HG02588 (cell line): ENCODE measurements around the gene NLN.
"Not testable (repeated sequence)": the region's sequence is repeated elsewhere in the genome, so short reads cannot be mapped to it uniquely, and the experiment has no call there.

ENCODE experiments used
- ATAC-seq: cut with Tn5 transposase; IDR thresholded peaks from one replicate; pipeline ENCODE4 v1.9.1; 2021; ENCODE audit warnings: mild to moderate bottlenecking, moderate library complexity; ENCODE audit not compliant: unreplicated experiment

NLN gene

GRCh38 chr5:65769539-65769938, 47.5 kb downstream of the NLN start:
- no peak for ATAC-seq

DNA sequence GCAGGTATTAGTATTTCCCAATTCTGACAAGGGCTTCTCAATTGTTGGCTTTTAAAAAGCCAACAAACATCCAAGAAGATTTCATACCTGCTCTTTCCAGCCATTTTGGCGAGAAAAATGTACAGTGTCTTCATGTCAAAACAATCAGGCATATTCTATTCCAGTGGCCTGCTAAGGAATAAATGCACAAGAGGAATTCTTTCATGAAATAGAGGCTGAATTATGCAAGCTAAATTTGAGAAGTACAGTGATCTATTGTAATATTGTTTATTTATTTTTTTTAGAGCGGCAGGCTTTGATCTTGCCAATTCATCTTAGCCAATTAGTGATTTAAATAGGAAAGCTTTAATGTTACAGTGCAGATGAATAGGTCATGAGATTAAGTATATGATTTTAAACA, 49.3 kb downstream of the NLN start:
- no peak for ATAC-seq

DNA sequence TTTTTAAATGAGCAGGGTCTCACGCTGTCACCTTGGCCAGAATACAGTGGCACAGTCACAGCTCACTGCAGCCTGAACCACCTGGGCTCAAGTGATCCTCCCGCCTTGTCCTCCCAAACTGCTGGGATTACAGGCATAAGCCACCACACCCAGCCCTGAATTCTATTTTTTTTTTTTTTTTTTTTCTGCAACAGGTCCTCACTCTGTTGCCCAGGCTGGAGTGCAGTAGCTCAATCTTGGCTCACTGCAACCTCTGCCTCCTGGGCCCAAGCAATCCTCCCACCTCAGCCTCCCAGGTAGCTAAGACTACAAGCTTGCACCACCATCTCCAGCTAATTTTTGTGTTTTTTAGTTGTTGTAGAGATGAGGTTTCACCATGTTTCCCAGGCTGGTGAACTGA, 51.0 kb downstream of the NLN start:
- not testable (repeated sequence) for ATAC-seq

- ATAC-seq, result no peak
Observed at GRCh38 chr5:65774346-65774745, 52.3 kb downstream of the NLN start.

- ATAC-seq, result no peak
Observed at GRCh38 chr5:65775476-65775875, 53.5 kb downstream of the NLN start.

- no peak for ATAC-seq
Observed at GRCh38 chr5:65776441-65777141, 54.6 kb downstream of the NLN start.

DNA sequence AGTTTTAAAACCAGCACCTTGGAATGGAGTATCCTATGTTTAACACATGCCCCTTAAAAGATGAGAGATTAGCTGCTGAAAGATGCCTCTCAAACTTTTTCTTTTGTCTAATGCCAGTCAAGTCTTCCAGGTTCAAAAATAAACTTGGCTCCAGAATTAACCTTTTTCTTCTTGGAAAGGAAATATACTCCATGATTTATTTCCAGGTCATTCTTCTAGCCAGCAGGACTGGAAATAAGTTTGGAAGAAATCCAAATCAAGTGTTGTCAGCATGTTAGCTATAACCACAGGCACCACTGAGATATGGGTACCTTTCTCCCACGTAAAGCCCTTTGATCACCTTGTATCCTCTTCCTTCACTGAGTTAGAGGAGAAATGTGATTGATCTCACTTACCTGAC, 56.1 kb downstream of the NLN start:
- ATAC-seq, result no peak

DNA sequence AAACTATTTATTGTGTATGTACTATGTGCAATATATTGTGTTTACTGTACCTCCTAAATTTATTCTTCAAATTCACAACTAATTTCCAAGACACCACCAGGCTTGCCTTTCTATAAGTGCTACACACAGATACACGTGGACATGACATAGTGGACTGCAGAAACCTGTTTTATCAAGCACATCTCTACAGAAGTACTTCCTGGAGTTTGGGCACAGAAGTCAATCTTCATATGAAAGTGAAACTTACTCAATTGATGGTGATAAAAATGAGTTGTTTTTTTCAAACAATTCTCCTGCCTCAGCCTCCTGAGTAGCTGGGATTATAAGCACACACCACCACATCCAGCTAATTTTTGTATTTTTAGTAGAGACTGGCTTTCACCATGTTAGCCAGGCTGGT, 57.6 kb downstream of the NLN start:
- ATAC-seq, result peak; percentile 58

DNA sequence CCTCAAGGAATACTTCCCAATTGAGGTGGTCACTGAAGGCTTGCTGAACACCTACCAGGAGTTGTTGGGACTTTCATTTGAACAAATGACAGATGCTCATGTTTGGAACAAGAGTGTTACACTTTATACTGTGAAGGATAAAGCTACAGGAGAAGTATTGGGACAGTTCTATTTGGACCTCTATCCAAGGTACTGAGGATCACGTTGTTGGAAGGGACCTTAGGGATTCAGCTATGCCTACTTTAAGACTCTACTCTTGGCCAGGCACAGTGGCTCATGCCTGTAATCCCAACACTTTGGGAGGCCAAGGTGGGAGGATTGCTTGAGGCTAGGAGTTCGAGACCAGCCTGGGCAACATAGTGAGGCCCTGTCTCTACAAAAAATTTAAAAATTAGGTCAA, 66.3 kb downstream of the NLN start:
- ATAC-seq, result not testable (repeated sequence)

GRCh38 chr5:65790371-65791163, 68.6 kb downstream of the NLN start:
- no peak for ATAC-seq

- ATAC-seq, result no peak
Observed at GRCh38 chr5:65791712-65792673, 70.0 kb downstream of the NLN start.

DNA sequence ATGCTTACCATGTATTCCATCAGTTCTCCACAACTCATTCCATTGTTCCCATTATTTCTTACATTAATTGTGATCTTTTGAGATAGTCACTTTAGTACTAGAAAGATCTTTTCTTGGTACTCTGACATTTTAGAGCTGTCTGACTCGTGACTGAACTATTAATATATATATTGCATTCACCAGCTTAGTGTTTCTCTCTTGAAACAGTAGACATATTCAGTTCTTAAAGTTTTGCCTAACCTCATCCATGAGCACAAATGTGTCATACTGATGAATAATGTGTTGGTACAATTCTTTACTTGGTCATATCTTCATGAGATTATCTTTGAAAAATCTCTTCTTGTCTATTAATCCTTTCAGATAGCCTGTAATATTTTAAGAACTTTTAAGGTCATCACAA, 74.3 kb downstream of the NLN start:
- ATAC-seq, result no peak

- no peak for ATAC-seq
Observed at GRCh38 chr5:65796751-65797316, 74.8 kb downstream of the NLN start.

- no peak for ATAC-seq
Observed at GRCh38 chr5:65797481-65797880, 75.5 kb downstream of the NLN start.

- no peak for ATAC-seq
Observed at GRCh38 chr5:65799857-65800256, 77.9 kb downstream of the NLN start.

- ATAC-seq, result no peak
Observed at GRCh38 chr5:65800775-65801174, 78.8 kb downstream of the NLN start.

- no peak for ATAC-seq
Observed at GRCh38 chr5:65801352-65801783, 79.4 kb downstream of the NLN start.

DNA sequence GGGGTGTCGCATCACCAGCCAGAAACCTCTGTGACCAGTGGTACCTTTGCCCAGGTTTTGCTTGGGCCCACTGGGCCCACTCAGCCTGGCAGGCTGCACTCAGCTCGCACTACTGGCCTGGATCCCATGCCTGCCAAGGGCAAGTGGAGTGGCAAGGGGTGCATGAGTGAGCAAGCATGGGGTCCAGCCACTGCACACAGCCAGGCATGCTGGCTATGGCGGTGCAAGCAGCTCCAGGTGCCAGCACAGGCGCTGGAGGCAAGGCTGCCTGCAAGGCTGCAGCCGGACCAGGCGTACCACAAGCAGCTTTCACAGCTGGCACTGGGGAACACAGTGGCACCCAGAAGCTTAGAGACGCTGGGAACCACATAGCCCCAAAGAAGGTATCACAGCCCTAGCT, 80.1 kb downstream of the NLN start:
- ATAC-seq, result no peak

- ATAC-seq, result no peak
Observed at GRCh38 chr5:65802820-65803219, 80.8 kb downstream of the NLN start.

DNA sequence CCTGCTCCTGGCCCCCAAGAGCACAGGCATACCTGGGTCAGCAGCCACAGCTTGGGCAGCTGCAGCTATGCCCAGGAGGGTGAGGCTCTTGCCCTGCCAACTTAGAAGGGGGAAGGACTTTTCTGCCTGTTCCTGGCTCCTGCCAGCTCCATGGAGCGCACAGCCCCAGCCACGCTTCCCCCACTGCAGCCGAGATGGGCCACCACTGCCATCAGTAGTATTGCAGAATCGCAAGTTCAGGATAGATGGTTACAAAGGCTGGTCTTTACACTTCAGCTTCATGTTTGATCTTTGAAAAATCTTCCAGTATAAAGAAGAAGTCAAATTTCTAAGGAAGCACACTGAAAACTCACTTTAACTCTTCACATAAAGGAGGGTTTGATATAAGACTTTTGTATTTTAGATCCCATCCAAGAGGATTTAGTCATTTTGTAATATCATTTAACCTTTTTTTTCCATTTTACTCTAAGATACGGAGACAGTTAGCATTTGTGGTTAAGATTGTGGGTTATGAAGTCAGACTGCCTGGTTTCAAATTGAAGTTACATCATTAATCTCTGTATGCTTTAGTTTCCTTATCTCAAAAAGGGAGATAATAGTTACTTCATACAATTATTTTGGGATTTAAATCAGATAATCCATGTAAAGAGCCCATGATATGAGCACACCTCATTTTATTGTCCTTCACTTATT, 81.8 kb downstream of the NLN start:
- no peak for ATAC-seq
